GM06990 (cell line): ENCODE data around the gene TPST2.

ENCODE experiments used
- DNase-seq: peaks from one replicate; pipeline ENCODE4 v3.0.0-alpha.2; 2011; ENCODE audit not compliant: insufficient read length; ENCODE audit errors: extremely low read depth
- H3K27me3 ChIP-seq: replicated peaks from 2 replicates; pipeline ENCODE4 v1.6.0; 2011; ENCODE audit warnings: low read length; ENCODE audit not compliant: control insufficient read depth, insufficient read depth
- H3K36me3 ChIP-seq: 2 replicates; pipeline ENCODE4 v1.5.1; 2011; ENCODE audit warnings: low read length; ENCODE audit not compliant: control insufficient read depth, insufficient read depth
- H3K4me3 ChIP-seq: replicated peaks from 2 replicates; pipeline ENCODE4 v1.5.1; 2011; ENCODE audit warnings: low read depth, mild to moderate bottlenecking, control low read depth, low read length
- CTCF ChIP-seq: IDR thresholded peaks from 2 replicates; pipeline ENCODE4 v1.5.1; 2011; ENCODE audit warnings: low read length, control low read depth, mild to moderate bottlenecking, inconsistent platforms; ENCODE audit not compliant: insufficient read depth, poor library complexity, severe bottlenecking

Gene TPST2

GRCh38 chr22:26556904-26557303 is 33.0 kb downstream of the TPST2 start:
- no peak for TF ChIP-seq CTCF
- Histone ChIP-seq H3K36me3 (no peaks in the 10 kb centered on the region; the same call in 1 of the 2 replicates), H3K27me3 (no peaks in the 10 kb centered on the region), H3K4me3 (no peak overlapping the region)
- no peak for DNase-seq

- no peaks in the 10 kb centered on the region; the same call in 1 of the 2 replicates for H3K36me3 ChIP-seq
- no peak for TF ChIP-seq CTCF
Observed at GRCh38 chr22:26555478-26555877, 34.5 kb downstream of the TPST2 start.

GRCh38 chr22:26554956-26555355 is 35.0 kb downstream of the TPST2 start:
- no peak for DNase-seq
- no peak for TF ChIP-seq CTCF
- H3K27me3 ChIP-seq: no peaks in the 10 kb centered on the region
- no peak overlapping the region for H3K4me3 ChIP-seq
- H3K36me3 ChIP-seq: no peaks in the 10 kb centered on the region; the same call in 1 of the 2 replicates

More at GRCh38 chr22:26555478-26555877, 34.5 kb downstream of the TPST2 start:
- Histone ChIP-seq H3K4me3 (no peak overlapping the region), H3K27me3 (no peaks in the 10 kb centered on the region)
- DNase-seq: no peak

GRCh38 chr22:26553056-26553752 is 36.7 kb downstream of the TPST2 start:
- no peaks in the 10 kb centered on the region; the same call in 1 of the 2 replicates for H3K36me3 ChIP-seq
- DNase-seq: no peak

GRCh38 chr22:26552466-26552865 is 37.5 kb downstream of the TPST2 start:
- no peak overlapping the region for H3K4me3 ChIP-seq
- TF ChIP-seq CTCF: no peak
- no peaks in the 10 kb centered on the region; the same call in 1 of the 2 replicates for H3K36me3 ChIP-seq
- DNase-seq: no peak
- H3K27me3 ChIP-seq: no peaks in the 10 kb centered on the region

More at GRCh38 chr22:26553056-26553752, 36.7 kb downstream of the TPST2 start:
- Histone ChIP-seq H3K4me3 (no peak overlapping the region), H3K27me3 (no peaks in the 10 kb centered on the region)
- TF ChIP-seq CTCF: no peak
